Gastroesophageal sphincter (tissue), 3 donors: Measurements from ENCODE around the gene PCMTD2.

Experiments used
- CTCF ChIP-seq, 4 experiments: fragments of 200-600 bp in 2 of 4; fragments of 450-650 bp in 2 of 4; sonication (generic) in 1 of 4; IDR thresholded peaks; one replicate each; pipeline ENCODE4 v1.5.1; 2017 to 2019; ENCODE audit warnings: antibody characterized with exemption in 4 of 4, mild to moderate bottlenecking in 2 of 4, moderate library complexity in 2 of 4
- POLR2A ChIP-seq, 2 donors: fragments of 450-650 bp; IDR thresholded peaks; one replicate each; pipeline ENCODE4 v1.6.1; 2017; ENCODE audit warnings: antibody characterized with exemption in 2 of 2, mild to moderate bottlenecking in 2 of 2, moderate library complexity in 1 of 2
- POLR2AphosphoS5 ChIP-seq: sonication (generic); formaldehyde crosslinking; IDR thresholded peaks from one replicate; pipeline ENCODE4 v1.6.1; 2017; ENCODE audit warnings: antibody characterized with exemption

DNA sequence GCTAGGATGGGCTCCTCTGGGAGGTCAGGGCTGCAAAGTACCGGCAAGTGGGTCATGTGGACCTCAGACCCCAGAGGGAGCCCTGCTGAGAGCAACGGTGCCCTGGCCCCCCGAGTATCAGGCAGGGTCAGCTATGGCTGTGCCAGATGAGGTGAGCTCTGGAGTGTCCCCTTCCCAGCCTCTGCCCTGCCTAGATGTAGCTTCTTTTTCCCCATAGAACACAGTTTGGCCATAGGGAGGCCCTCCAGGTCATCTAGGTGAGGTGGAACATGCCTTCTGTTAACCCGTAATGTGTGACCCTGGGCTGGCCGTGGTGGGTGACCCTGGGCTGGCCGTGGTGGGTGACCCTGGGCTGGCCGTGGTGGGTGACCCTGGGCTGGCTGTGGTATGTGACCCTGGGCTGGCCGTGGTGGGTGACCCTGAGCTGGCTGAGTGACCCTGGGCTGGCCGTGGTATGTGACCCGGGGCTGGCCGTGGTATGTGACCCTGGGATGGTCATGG lies 21.2 kb upstream of the PCMTD2 start:
- TF ChIP-seq CTCF (IDR thresholded peaks at IDR 0.05) (no peak), POLR2AphosphoS5 (no peak), POLR2A (IDR thresholded peaks at IDR 0.05) (no peak)
